Measurements from ENCODE around the gene LBX2.
A peak's percentile ranks its signal among the peaks of the same experiment; 100 is the strongest.

The LBX2 gene

DNA sequence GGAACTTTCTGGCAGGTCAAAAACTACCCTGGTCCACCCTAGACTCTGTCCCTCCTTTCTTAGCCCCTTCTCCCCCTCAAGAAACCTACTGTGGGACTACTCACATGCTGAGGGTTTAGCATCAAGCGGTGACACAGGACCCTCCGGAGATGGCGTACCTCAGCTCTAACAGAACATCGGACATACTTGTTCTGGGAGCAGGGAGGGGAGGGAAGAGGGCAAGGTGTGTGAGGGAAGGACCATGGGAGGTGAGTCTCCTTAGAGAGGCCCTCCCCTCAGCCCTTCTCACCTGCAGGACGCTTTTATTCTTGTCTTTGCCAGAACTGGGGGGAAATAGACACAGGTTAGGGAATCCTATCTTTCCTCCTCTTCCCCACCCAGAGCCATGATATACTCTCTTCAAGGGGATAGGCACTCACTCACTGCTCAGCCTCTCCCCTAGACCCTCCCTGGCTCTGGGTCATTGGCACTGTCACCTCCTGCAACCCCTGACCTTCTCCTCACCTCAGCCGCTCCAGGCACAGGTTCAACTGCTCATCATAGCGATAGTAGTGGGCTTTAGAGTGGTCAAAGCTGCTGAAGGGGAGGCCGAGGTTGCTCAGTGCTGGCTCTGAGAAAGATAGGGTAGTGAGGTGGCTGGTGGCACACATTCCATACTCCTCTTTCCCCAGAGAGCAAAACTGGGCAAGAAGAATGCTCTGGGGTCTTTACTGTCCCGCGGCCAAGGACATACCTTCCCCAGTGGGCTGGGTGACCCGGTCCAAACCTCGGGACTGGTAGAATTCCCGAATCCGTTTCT lies 6.2 kb upstream of the LBX2 start:
- peaks cover 46 to 49% of the 10 kb centered on the region in 2 donors for H3K4me1 ChIP-seq (ENCODE audit: control insufficient read depth in 1 of 2, insufficient read depth in 2 of 2, low read length in 2 of 2)
- H3K36me3 ChIP-seq (ENCODE audit: control insufficient read depth in 1 of 2, insufficient read depth in 2 of 2, low read length in 2 of 2) = peaks cover 0 to 11% of the 10 kb centered on the region in 2 donors
- H3K9me3 ChIP-seq (ENCODE audit: control insufficient read depth in 1 of 2, low read length in 2 of 2) = no peaks in the 10 kb centered on the region
- peak overlapping the region in 1 of 2 donors; percentile 43 for H3K9ac ChIP-seq (ENCODE audit: low read depth in 1 of 2, low read length in 2 of 2)
- H3K27ac ChIP-seq (ENCODE audit: low read depth, low read length) = no peak overlapping the region
- peak overlapping the region; percentile 33 to 43 for H3K4me3 ChIP-seq (ENCODE audit: low read depth in 1 of 2, low read length in 2 of 2)
- peaks cover 0 to 17% of the 10 kb centered on the region in 2 donors for H3K27me3 ChIP-seq (ENCODE audit: control insufficient read depth in 1 of 2, insufficient read depth in 2 of 2, low read length in 2 of 2)

- no peaks in the 10 kb centered on the region for H3K9me3 ChIP-seq (ENCODE audit: control insufficient read depth in 1 of 2, low read length in 2 of 2)
- H3K4me1 ChIP-seq (ENCODE audit: control insufficient read depth in 1 of 2, insufficient read depth in 2 of 2, low read length in 2 of 2) = peaks cover 57 to 58% of the 10 kb centered on the region in 2 donors
- H3K4me3 ChIP-seq (ENCODE audit: low read depth in 1 of 2, low read length in 2 of 2) = peak overlapping the region; percentile 88 to 94
- no peak overlapping the region for H3K27ac ChIP-seq (ENCODE audit: low read depth, low read length)
- H3K27me3 ChIP-seq (ENCODE audit: control insufficient read depth in 1 of 2, insufficient read depth in 2 of 2, low read length in 2 of 2) = peaks cover 0 to 14% of the 10 kb centered on the region in 2 donors
- no peak overlapping the region for H3K9ac ChIP-seq (ENCODE audit: low read depth in 1 of 2, low read length in 2 of 2)
- H3K36me3 ChIP-seq (ENCODE audit: control insufficient read depth in 1 of 2, insufficient read depth in 2 of 2, low read length in 2 of 2) = peaks cover 0 to 11% of the 10 kb centered on the region in 2 donors
Measured at GRCh38 chr2:74504591-74504990, 5.2 kb upstream of the LBX2 start.

DNA sequence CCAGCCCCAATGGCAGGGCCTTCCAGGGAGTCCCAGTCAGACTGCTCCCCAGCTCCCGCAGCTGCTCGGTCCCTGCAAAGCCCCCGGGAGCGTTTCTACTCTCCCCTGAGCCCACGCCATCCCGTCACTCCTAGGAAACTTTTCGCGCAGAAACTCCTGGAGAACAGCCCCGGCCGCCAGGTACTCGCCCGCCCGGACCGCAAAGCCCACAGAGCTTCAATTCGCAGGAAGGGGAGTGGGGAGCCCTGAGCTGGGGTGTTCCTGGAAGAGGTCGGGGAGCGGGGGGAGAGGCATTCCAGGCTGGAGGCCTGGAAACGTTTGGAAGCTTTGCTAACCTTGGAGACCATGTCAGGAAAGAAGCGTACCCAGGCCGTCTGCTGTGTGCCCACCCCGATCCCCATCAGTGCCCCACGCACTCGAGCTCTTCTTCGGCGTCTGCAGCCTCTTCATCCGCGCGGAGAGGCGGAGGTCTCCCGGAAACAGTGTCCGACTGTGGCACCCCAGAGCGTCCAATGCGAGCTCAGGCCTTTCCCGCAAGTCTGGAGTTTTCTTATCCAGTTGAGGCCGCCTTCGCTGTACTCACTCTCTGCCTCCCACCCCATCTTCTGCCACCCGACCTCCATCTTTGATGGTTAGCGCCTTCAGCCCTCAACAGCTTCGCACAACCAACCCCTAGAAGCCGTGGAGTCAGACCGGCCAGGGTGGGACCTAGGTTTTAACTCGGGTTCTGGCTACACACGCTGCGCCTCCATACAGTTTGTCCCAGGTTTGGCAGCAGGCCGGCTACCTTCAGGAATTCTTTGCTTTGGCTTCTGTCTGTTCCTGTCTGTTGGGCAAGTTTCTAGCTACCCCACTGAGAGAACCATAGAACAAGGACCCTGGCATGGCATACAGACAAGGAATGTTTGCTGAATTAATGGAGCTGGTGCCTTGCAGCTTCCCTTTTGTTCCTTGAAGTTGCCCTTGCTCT lies 4.4 kb upstream of the LBX2 start:
- peaks cover 0 to 13% of the 10 kb centered on the region in 2 donors for H3K27me3 ChIP-seq (ENCODE audit: control insufficient read depth in 1 of 2, insufficient read depth in 2 of 2, low read length in 2 of 2)
- H3K9ac ChIP-seq (ENCODE audit: low read depth in 1 of 2, low read length in 2 of 2) = peak overlapping the region; percentile 92 to 98
- no peaks in the 10 kb centered on the region for H3K9me3 ChIP-seq (ENCODE audit: control insufficient read depth in 1 of 2, low read length in 2 of 2)
- H3K4me1 ChIP-seq (ENCODE audit: control insufficient read depth in 1 of 2, insufficient read depth in 2 of 2, low read length in 2 of 2) = peaks cover 61 to 64% of the 10 kb centered on the region in 2 donors
- peak overlapping the region; percentile 88 to 94 for H3K4me3 ChIP-seq (ENCODE audit: low read depth in 1 of 2, low read length in 2 of 2)
- peaks cover 0 to 11% of the 10 kb centered on the region in 2 donors for H3K36me3 ChIP-seq (ENCODE audit: control insufficient read depth in 1 of 2, insufficient read depth in 2 of 2, low read length in 2 of 2)
- peak overlapping the region; percentile 81 for H3K27ac ChIP-seq (ENCODE audit: low read depth, low read length)

DNA sequence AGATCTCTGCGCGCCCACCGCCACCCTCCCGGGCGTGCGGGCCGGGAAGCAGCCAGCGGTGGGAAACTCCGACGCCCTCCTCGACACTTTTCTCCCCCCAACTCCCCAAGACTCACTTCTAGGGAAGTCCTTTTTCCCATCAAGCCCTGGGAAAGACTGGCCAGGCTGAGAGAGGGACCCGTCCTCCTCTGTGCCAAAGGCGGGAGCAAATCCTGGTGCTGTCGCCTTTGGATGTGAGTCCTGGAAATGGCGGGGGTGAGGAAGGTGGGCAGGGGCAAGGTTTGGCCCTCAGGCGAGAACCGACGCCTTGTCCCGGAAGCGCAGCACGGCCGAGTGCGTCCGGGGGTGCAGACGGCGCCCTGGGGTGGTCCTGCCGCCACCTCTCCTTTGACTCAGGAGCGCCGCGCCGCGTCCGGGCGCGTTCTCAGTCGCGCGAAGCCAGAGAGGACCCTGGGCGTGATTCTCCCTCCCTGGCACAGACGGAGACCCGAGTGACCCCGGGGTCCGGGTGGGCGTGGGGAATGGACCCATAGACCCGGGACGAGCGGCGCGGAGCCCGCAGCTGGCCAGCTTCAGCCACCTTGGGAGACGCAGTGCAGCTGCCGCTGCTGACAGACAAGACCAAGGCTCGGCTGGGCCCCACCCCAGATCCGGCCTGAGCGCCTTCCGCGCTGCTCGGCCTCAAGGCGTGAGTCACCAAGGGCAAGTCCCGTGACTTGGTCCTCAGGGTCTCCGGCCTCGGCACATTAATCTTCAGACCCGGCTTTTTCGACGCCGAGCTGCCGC lies 3.5 kb upstream of the LBX2 start:
- Histone ChIP-seq H3K4me1 (ENCODE audit: control insufficient read depth in 1 of 2, insufficient read depth in 2 of 2, low read length in 2 of 2) (peaks cover 62 to 67% of the 10 kb centered on the region in 2 donors), H3K27me3 (ENCODE audit: control insufficient read depth in 1 of 2, insufficient read depth in 2 of 2, low read length in 2 of 2) (peaks cover 0 to 12% of the 10 kb centered on the region in 2 donors), H3K9me3 (ENCODE audit: control insufficient read depth in 1 of 2, low read length in 2 of 2) (no peaks in the 10 kb centered on the region), H3K9ac (ENCODE audit: low read depth in 1 of 2, low read length in 2 of 2) (peak overlapping the region; percentile 92 to 98), H3K27ac (ENCODE audit: low read depth, low read length) (peak overlapping the region; percentile 88), H3K4me3 (ENCODE audit: low read depth in 1 of 2, low read length in 2 of 2) (peak overlapping the region; percentile 88 to 94), H3K36me3 (ENCODE audit: control insufficient read depth in 1 of 2, insufficient read depth in 2 of 2, low read length in 2 of 2) (peaks cover 0 to 11% of the 10 kb centered on the region in 2 donors)

- H3K36me3 ChIP-seq (ENCODE audit: control insufficient read depth in 1 of 2, insufficient read depth in 2 of 2, low read length in 2 of 2) = peaks cover 0 to 11% of the 10 kb centered on the region in 2 donors
- H3K4me3 ChIP-seq (ENCODE audit: low read depth in 1 of 2, low read length in 2 of 2) = peak overlapping the region; percentile 88 to 94
- peaks cover 0 to 12% of the 10 kb centered on the region in 2 donors for H3K27me3 ChIP-seq (ENCODE audit: control insufficient read depth in 1 of 2, insufficient read depth in 2 of 2, low read length in 2 of 2)
- H3K27ac ChIP-seq (ENCODE audit: low read depth, low read length) = peak overlapping the region; percentile 88
- peak overlapping the region; percentile 92 to 98 for H3K9ac ChIP-seq (ENCODE audit: low read depth in 1 of 2, low read length in 2 of 2)
- H3K9me3 ChIP-seq (ENCODE audit: control insufficient read depth in 1 of 2, low read length in 2 of 2) = no peaks in the 10 kb centered on the region
- H3K4me1 ChIP-seq (ENCODE audit: control insufficient read depth in 1 of 2, insufficient read depth in 2 of 2, low read length in 2 of 2) = peaks cover 62 to 74% of the 10 kb centered on the region in 2 donors
Measured at GRCh38 chr2:74502147-74502719, 2.8 kb upstream of the LBX2 start.

DNA sequence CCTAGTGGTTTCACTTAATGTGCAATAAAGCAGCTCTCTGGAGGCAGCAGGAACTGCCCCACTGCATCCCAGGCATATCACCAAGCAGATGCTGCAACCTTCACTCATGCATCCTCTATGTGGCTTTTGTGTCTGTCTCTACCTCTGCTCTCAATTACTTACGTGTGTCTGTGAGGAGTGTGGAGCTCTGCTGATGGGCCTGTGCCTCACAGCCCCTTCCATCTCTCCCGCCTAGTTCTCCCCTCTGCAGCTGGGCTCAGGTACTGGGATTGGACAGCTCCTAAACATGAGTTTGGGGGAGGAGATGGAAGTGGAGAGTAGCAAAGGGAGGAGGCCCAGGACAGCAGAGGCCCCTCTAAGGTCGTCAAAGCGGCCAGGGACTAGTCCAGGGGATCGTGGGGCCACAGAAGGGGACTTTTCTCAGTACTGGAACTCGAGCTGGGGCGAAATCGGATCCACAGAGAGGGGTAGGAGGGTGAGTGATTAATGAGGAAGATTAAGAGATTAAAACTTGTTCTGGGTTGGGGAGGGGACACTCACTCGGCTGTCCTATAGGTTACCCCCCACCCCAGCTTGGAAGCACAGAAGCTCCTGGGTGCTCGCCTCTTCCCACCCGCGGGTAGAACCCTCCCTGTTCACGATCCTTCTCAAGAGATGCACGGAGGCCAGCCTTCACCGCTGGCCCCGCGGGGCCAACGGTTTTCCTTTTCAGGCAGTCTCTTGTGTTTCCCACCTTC lies 2.1 kb upstream of the LBX2 start:
- Histone ChIP-seq H3K4me3 (ENCODE audit: low read depth in 1 of 2, low read length in 2 of 2) (peak overlapping the region; percentile 88 to 94), H3K9ac (ENCODE audit: low read depth in 1 of 2, low read length in 2 of 2) (peak overlapping the region in 1 of 2 donors; percentile 15), H3K9me3 (ENCODE audit: control insufficient read depth in 1 of 2, low read length in 2 of 2) (no peaks in the 10 kb centered on the region), H3K4me1 (ENCODE audit: control insufficient read depth in 1 of 2, insufficient read depth in 2 of 2, low read length in 2 of 2) (peaks cover 58 to 71% of the 10 kb centered on the region in 2 donors), H3K27ac (ENCODE audit: low read depth, low read length) (no peak overlapping the region), H3K27me3 (ENCODE audit: control insufficient read depth in 1 of 2, insufficient read depth in 2 of 2, low read length in 2 of 2) (peaks cover 0 to 12% of the 10 kb centered on the region in 2 donors), H3K36me3 (ENCODE audit: control insufficient read depth in 1 of 2, insufficient read depth in 2 of 2, low read length in 2 of 2) (peaks cover 0 to 11% of the 10 kb centered on the region in 2 donors)

DNA sequence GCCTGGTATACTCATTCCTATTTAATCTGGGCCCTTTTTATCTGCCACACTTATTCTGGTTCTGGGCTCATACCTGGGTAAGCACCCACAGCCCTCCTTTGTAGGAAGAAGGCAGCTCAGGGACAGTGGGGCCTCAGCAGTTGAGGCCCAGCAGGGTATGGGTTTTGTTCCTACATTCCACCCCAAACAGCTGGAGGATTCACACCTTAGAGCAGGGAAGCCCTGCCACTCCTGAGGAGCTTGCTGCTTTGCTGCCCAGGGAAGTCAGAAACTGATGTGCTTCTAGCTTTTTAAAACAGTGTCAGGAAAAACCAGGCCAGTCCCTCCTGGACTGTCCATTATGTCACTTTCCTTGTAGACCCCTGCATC lies 1.2 kb upstream of the LBX2 start:
- Histone ChIP-seq H3K9ac (ENCODE audit: low read depth in 1 of 2, low read length in 2 of 2) (no peak overlapping the region), H3K4me1 (ENCODE audit: control insufficient read depth in 1 of 2, insufficient read depth in 2 of 2, low read length in 2 of 2) (peaks cover 51 to 62% of the 10 kb centered on the region in 2 donors), H3K4me3 (ENCODE audit: low read depth in 1 of 2, low read length in 2 of 2) (no peak overlapping the region), H3K36me3 (ENCODE audit: control insufficient read depth in 1 of 2, insufficient read depth in 2 of 2, low read length in 2 of 2) (peaks cover 0 to 7% of the 10 kb centered on the region in 2 donors), H3K27me3 (ENCODE audit: control insufficient read depth in 1 of 2, insufficient read depth in 2 of 2, low read length in 2 of 2) (peaks cover 0 to 12% of the 10 kb centered on the region in 2 donors), H3K9me3 (ENCODE audit: control insufficient read depth in 1 of 2, low read length in 2 of 2) (no peaks in the 10 kb centered on the region), H3K27ac (ENCODE audit: low read depth, low read length) (no peak overlapping the region)

DNA sequence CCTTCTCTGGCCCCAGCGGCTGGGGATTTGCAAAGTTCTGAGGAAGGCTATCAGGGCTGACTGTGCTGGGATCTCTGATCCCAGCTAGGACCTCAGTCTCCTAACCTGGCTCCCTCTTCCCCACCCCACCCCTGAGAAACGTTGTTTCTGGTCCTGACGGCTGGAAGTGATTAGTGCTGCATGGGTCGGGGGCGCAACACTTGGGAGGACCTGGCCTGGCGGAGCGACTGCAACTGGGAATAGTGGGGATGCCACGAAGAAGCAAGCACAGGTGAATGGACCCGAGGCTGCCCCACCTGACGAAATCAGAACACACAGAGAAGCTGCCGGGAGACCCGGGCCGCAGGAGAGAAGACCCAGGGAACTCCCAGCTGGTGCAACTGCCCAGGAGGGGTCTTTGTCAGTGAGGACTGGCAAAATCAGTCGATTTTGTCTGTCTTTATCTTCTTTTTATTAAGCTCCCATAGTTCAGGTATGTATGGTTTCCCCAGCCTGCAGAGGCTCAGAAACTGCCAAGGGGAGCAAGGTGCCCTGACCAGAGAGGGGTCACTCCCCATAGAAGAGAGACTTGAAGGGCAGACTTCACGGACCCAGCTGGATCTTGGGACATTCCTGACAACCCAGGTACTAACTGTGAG lies 656 bp upstream of the LBX2 start:
- Histone ChIP-seq H3K9ac (ENCODE audit: low read depth in 1 of 2, low read length in 2 of 2) (peak overlapping the region; percentile 64 to 68), H3K4me1 (ENCODE audit: control insufficient read depth in 1 of 2, insufficient read depth in 2 of 2, low read length in 2 of 2) (peaks cover 46 to 57% of the 10 kb centered on the region in 2 donors), H3K36me3 (ENCODE audit: control insufficient read depth in 1 of 2, insufficient read depth in 2 of 2, low read length in 2 of 2) (peaks cover 0 to 2% of the 10 kb centered on the region in 2 donors), H3K27ac (ENCODE audit: low read depth, low read length) (no peak overlapping the region), H3K4me3 (ENCODE audit: low read depth in 1 of 2, low read length in 2 of 2) (peak overlapping the region; percentile 74 to 82), H3K27me3 (ENCODE audit: control insufficient read depth in 1 of 2, insufficient read depth in 2 of 2, low read length in 2 of 2) (peaks cover 0 to 12% of the 10 kb centered on the region in 2 donors), H3K9me3 (ENCODE audit: control insufficient read depth in 1 of 2, low read length in 2 of 2) (no peaks in the 10 kb centered on the region)
